NCI-H69 (cell line): Measurements from ENCODE around the gene PYDC1.
"Not testable (repeated sequence)": the region's sequence is repeated elsewhere in the genome, so short reads cannot be mapped to it uniquely, and the experiment has no call there.

Source experiments
- DNase-seq: peaks from one replicate; lab custom pipeline; 2025; lab: John Stamatoyannopoulos, UW

PYDC1 gene

GRCh38 chr16:31195861-31196260, 21.1 kb downstream of the PYDC1 start:
- not testable (repeated sequence) for DNase-seq

- no peak for DNase-seq
These were observed 22.0 kb downstream of the PYDC1 start for GRCh38 chr16:31194898-31195297.

- no peak for DNase-seq
These were observed 23.1 kb downstream of the PYDC1 start for GRCh38 chr16:31193874-31194273.

- DNase-seq = no peak
These were observed 23.9 kb downstream of the PYDC1 start for GRCh38 chr16:31192856-31193642.

GRCh38 chr16:31191697-31192428, 25.1 kb downstream of the PYDC1 start:
- no peak for DNase-seq

GRCh38 chr16:31190818-31191444, 26.0 kb downstream of the PYDC1 start:
- no peak for DNase-seq

- DNase-seq = no peak
These were observed 26.9 kb downstream of the PYDC1 start for GRCh38 chr16:31190061-31190460.

- no peak for DNase-seq
These were observed 27.5 kb downstream of the PYDC1 start for GRCh38 chr16:31189412-31189778.

- DNase-seq = no peak
These were observed 28.2 kb downstream of the PYDC1 start for GRCh38 chr16:31188450-31189411.

- DNase-seq = no peak
These were observed 29.1 kb downstream of the PYDC1 start for GRCh38 chr16:31187808-31188189.

- no peak for DNase-seq
These were observed 29.8 kb downstream of the PYDC1 start for GRCh38 chr16:31186930-31187807.

GRCh38 chr16:31186176-31186575, 30.8 kb downstream of the PYDC1 start:
- no peak for DNase-seq

GRCh38 chr16:31185339-31185738, 31.6 kb downstream of the PYDC1 start:
- DNase-seq = no peak

- DNase-seq = no peak
These were observed 32.0 kb downstream of the PYDC1 start for GRCh38 chr16:31184888-31185287.

GRCh38 chr16:31183432-31184428, 33.2 kb downstream of the PYDC1 start:
- no peak for DNase-seq

GRCh38 chr16:31182391-31182790, 34.5 kb downstream of the PYDC1 start:
- DNase-seq = no peak

- peak; percentile 69 for DNase-seq
These were observed 35.7 kb downstream of the PYDC1 start for GRCh38 chr16:31181102-31181830.

GRCh38 chr16:31179747-31180459, 37.0 kb downstream of the PYDC1 start, which contains the start of gene FUS:
Gene FUS (plus strand): TSS chr16:31180139. CDS start chr16:31180215, 76 bp downstream.
- DNase-seq = peak; percentile 95
